Measurements from ENCODE around the gene GPBP1.
A peak's percentile ranks its signal among the peaks of the same experiment; 100 is the strongest.
"Not testable (repeated sequence)": the region's sequence is repeated elsewhere in the genome, so short reads cannot be mapped to it uniquely, and the experiment has no call there.

The GPBP1 gene

GRCh38 chr5:57176350-57176857, 2.5 kb downstream of the GPBP1 start:
- TF ChIP-seq, protein P1, sequence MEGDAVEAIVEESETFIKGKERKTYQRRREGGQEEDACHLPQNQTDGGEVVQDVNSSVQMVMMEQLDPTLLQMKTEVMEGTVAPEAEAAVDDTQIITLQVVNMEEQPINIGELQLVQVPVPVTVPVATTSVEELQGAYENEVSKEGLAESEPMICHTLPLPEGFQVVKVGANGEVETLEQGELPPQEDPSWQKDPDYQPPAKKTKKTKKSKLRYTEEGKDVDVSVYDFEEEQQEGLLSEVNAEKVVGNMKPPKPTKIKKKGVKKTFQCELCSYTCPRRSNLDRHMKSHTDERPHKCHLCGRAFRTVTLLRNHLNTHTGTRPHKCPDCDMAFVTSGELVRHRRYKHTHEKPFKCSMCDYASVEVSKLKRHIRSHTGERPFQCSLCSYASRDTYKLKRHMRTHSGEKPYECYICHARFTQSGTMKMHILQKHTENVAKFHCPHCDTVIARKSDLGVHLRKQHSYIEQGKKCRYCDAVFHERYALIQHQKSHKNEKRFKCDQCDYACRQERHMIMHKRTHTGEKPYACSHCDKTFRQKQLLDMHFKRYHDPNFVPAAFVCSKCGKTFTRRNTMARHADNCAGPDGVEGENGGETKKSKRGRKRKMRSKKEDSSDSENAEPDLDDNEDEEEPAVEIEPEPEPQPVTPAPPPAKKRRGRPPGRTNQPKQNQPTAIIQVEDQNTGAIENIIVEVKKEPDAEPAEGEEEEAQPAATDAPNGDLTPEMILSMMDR (conservative IDR thresholded peaks at IDR 0.05; ENCODE audit: control insufficient read depth, insufficient read depth, low read depth, low read length) = no peak
- H3K4me3 ChIP-seq (ENCODE audit: control insufficient read depth, low read depth, low read length) = peak overlapping the region; percentile 92
- DNase-seq (ENCODE audit: low read depth) = peak; percentile 83

- peak overlapping the region; percentile 92 for H3K4me3 ChIP-seq (ENCODE audit: control insufficient read depth, low read depth, low read length)
- no peak for DNase-seq (ENCODE audit: low read depth)
- TF ChIP-seq, protein P1 (conservative IDR thresholded peaks at IDR 0.05; ENCODE audit: control insufficient read depth, insufficient read depth, low read depth, low read length) = no peak
Measured at GRCh38 chr5:57177479-57178156, 3.8 kb downstream of the GPBP1 start.

DNA sequence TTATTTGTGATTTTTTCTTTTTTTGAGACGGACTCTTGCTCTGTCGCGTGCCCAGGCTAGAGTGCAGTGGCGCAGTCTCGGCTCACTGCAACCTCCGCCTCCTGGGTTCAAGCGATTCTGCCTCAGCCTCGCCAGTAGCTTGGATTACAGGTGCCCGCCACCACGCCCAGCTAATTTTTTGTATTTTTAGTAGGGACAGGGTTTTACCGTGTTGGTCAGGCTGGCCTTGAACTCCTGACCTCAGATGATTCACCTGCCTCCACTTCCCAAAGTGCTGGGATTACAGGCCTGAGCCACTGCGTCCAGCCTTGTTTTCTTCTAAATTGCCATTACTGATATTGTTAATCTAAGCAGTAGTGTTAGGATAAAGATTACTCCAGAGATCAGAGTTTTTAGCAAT, 4.4 kb downstream of the GPBP1 start:
- H3K4me3 ChIP-seq (ENCODE audit: control insufficient read depth, low read depth, low read length) = peak overlapping the region; percentile 92
- not testable (repeated sequence) for DNase-seq (ENCODE audit: low read depth)

GRCh38 chr5:57179262-57180200, 5.7 kb downstream of the GPBP1 start:
- no peak for DNase-seq (ENCODE audit: low read depth)
- peak overlapping the region; percentile 12 for H3K4me3 ChIP-seq (ENCODE audit: control insufficient read depth, low read depth, low read length)
- TF ChIP-seq, protein P1 (conservative IDR thresholded peaks at IDR 0.05; ENCODE audit: control insufficient read depth, insufficient read depth, low read depth, low read length) = no peak

DNA sequence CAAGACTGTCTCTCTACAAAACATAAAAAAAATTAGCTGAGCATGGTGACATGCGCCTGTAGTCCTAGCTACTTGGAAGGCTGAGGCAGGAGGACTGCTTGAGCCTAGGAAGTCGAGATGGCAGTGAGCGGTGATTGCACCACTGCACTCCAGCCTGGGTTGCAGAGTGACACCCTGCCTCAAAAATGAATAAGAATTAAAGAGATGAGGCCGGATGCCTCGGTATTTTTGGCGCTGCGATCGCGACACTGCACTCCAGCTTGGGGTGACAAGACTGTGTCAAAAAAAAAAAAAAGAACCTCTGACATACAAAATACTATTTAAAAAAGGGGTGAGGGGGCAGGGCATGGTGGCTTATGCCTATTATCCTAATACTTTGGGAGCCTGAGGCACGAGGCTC, 7.3 kb downstream of the GPBP1 start:
- H3K4me3 ChIP-seq (ENCODE audit: control insufficient read depth, low read depth, low read length) = no peak overlapping the region
- DNase-seq (ENCODE audit: low read depth) = no peak

GRCh38 chr5:57184322-57184721, 10.5 kb downstream of the GPBP1 start:
- DNase-seq (ENCODE audit: low read depth) = no peak
- TF ChIP-seq, protein P1 (conservative IDR thresholded peaks at IDR 0.05; ENCODE audit: control insufficient read depth, insufficient read depth, low read depth, low read length) = no peak

More for the DNA sequence above, 7.3 kb downstream of the GPBP1 start:
- TF ChIP-seq, protein P1 (conservative IDR thresholded peaks at IDR 0.05; ENCODE audit: control insufficient read depth, insufficient read depth, low read depth, low read length) = no peak

GRCh38 chr5:57185313-57185712, 11.5 kb downstream of the GPBP1 start:
- H3K4me3 ChIP-seq (ENCODE audit: control insufficient read depth, low read depth, low read length) = no peak overlapping the region
- peak; percentile 37 for DNase-seq (ENCODE audit: low read depth)
- TF ChIP-seq, protein P1 (conservative IDR thresholded peaks at IDR 0.05; ENCODE audit: control insufficient read depth, insufficient read depth, low read depth, low read length) = no peak

More at GRCh38 chr5:57184322-57184721, 10.5 kb downstream of the GPBP1 start:
- H3K4me3 ChIP-seq (ENCODE audit: control insufficient read depth, low read depth, low read length) = no peak overlapping the region

Data from fibroblast of mammary gland (primary cell).